ENCODE data around the gene SEC14L2. TPM values are rescaled to one million over a fixed set of nuclear protein-coding genes. Genes with fewer than 3 reads are reported as not detected.
A peak's percentile ranks its signal among the peaks of the same experiment; 100 is the strongest.

Gene SEC14L2
- total RNA-seq, 1 experiment from 2014 or later, result 3.9 TPM

DNA sequence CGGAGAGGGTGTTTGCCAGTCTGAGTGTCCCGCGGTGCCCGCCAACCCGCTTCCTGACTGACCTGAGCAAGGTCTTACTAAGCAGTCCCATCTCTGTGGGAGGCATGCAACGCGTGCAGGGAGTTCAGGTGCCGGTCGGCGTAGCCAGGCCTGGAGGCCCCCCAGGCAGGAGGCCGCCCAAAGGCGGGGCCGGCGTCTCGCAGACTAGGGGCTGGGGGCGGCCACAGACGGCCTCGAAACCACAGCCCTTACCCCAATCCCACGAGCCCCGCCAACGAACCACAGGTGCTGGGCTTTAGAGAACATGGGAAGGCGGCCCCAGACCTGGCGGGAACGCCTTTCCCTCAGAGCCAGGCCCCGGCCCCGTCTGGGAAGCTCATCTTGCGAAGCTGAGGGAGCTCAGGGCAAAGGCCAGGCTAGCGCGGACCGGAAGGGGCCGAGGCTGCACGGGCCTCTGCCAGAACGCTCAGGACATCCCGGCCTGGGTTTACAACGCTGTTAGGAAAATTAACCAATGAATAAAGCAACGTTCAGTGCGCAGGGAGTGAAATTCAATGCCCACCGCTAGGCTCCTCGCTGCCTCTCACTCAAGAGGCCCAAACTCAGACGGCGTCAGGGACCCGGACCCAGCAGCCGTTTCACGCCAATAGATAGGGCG, 26.6 kb downstream of the SEC14L2 start (continued):
- TF ChIP-seq, protein P1, sequence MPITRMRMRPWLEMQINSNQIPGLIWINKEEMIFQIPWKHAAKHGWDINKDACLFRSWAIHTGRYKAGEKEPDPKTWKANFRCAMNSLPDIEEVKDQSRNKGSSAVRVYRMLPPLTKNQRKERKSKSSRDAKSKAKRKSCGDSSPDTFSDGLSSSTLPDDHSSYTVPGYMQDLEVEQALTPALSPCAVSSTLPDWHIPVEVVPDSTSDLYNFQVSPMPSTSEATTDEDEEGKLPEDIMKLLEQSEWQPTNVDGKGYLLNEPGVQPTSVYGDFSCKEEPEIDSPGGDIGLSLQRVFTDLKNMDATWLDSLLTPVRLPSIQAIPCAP (CRISPR knock-in tag; IDR thresholded peaks at IDR 0.05), result no peak
- TF ChIP-seq, protein P2, sequence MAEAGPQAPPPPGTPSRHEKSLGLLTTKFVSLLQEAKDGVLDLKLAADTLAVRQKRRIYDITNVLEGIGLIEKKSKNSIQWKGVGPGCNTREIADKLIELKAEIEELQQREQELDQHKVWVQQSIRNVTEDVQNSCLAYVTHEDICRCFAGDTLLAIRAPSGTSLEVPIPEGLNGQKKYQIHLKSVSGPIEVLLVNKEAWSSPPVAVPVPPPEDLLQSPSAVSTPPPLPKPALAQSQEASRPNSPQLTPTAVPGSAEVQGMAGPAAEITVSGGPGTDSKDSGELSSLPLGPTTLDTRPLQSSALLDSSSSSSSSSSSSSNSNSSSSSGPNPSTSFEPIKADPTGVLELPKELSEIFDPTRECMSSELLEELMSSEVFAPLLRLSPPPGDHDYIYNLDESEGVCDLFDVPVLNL (CRISPR knock-in tag; IDR thresholded peaks at IDR 0.05; ENCODE audit: borderline replicate concordance, low read depth), result no peak
- TF ChIP-seq, protein P3, sequence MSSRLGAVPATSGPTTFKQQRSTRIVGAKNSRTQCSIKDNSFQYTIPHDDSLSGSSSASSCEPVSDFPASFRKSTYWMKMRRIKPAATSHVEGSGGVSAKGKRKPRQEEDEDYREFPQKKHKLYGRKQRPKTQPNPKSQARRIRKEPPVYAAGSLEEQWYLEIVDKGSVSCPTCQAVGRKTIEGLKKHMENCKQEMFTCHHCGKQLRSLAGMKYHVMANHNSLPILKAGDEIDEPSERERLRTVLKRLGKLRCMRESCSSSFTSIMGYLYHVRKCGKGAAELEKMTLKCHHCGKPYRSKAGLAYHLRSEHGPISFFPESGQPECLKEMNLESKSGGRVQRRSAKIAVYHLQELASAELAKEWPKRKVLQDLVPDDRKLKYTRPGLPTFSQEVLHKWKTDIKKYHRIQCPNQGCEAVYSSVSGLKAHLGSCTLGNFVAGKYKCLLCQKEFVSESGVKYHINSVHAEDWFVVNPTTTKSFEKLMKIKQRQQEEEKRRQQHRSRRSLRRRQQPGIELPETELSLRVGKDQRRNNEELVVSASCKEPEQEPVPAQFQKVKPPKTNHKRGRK (CRISPR knock-in tag; IDR thresholded peaks at IDR 0.05; ENCODE audit: borderline replicate concordance), result no peak
- no peak for TF ChIP-seq TEAD4 (CRISPR knock-in tag; IDR thresholded peaks at IDR 0.05)
- no peak for TF ChIP-seq ZNF416 (CRISPR knock-in tag; IDR thresholded peaks at IDR 0.05)
- 0 out of 2 replicates have a peak, but pooled peaks have one; percentile 47 for TF ChIP-seq JUN (CRISPR knock-in tag; IDR thresholded peaks at IDR 0.05)
- TF ChIP-seq, protein P4, sequence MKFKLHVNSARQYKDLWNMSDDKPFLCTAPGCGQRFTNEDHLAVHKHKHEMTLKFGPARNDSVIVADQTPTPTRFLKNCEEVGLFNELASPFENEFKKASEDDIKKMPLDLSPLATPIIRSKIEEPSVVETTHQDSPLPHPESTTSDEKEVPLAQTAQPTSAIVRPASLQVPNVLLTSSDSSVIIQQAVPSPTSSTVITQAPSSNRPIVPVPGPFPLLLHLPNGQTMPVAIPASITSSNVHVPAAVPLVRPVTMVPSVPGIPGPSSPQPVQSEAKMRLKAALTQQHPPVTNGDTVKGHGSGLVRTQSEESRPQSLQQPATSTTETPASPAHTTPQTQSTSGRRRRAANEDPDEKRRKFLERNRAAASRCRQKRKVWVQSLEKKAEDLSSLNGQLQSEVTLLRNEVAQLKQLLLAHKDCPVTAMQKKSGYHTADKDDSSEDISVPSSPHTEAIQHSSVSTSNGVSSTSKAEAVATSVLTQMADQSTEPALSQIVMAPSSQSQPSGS (CRISPR knock-in tag; IDR thresholded peaks at IDR 0.05; ENCODE audit: borderline replicate concordance, low read depth), result no peak
- TF ChIP-seq, protein P5, sequence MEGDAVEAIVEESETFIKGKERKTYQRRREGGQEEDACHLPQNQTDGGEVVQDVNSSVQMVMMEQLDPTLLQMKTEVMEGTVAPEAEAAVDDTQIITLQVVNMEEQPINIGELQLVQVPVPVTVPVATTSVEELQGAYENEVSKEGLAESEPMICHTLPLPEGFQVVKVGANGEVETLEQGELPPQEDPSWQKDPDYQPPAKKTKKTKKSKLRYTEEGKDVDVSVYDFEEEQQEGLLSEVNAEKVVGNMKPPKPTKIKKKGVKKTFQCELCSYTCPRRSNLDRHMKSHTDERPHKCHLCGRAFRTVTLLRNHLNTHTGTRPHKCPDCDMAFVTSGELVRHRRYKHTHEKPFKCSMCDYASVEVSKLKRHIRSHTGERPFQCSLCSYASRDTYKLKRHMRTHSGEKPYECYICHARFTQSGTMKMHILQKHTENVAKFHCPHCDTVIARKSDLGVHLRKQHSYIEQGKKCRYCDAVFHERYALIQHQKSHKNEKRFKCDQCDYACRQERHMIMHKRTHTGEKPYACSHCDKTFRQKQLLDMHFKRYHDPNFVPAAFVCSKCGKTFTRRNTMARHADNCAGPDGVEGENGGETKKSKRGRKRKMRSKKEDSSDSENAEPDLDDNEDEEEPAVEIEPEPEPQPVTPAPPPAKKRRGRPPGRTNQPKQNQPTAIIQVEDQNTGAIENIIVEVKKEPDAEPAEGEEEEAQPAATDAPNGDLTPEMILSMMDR (IDR thresholded peaks at IDR 0.05), result no peak
- TF ChIP-seq FOXK1 (CRISPR knock-in tag; IDR thresholded peaks at IDR 0.05), result peak; percentile 36
- TF ChIP-seq ESRRA (CRISPR knock-in tag; IDR thresholded peaks at IDR 0.05; ENCODE audit: borderline replicate concordance), result no peak; the same call in 1 of the 2 replicates
- no peak for TF ChIP-seq ZNF281 (CRISPR knock-in tag; IDR thresholded peaks at IDR 0.05)
- TF ChIP-seq SMAD4 (CRISPR knock-in tag; IDR thresholded peaks at IDR 0.05), result no peak

DNA sequence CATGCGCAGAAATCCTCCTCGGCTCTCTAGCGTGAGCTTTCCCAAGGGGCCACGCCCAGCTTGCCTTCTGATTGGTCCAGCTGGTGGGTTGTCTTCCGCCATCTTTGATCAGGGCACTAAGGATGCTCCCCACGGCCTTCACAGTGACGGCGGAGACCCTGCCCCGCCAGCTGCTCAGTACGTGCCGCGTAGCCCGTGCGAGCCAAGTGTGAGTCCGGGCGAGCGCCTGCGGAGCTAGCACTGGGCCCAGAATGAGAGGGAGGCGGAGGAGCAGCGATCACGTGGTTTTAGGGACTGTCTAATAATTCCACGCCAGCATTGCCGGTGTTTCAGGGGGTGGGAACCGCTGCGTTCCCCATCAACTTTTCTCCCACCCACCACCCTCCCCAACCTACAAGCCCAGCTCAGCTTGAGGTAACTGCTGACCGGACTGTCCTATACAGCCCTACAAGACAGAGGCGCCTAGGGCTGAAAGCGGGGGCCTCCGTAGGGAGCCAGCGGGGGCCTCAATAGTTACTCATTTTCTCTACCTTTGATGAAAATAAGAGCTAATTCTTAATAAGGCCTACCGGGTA, 27.2 kb downstream of the SEC14L2 start:
- Mint-ChIP-seq H3K36me3 (peaks cover 34% of the 10 kb centered on the region), H3K27ac (peak overlapping the region; percentile 99), H3K4me1 (peaks cover 32% of the 10 kb centered on the region), H3K9me3 (no peaks in the 10 kb centered on the region), H3K27me3 (ENCODE audit: low read depth) (no peaks in the 10 kb centered on the region; the same call in 1 of the 2 replicates), H3K4me3 (peak overlapping the region; percentile 83)
- ChIA-PET POLR2A (interaction anchor here (0.6 to 3.2 kb wide), 11 partner anchors 11 to 337 kb away, joined by 3 to 35 read pairs (median 6); partner anchors contain the start of genes CCDC157, RNF215, SEC14L2 and SF3A1), CTCF (interaction anchor here (0.5 to 6.3 kb wide), 27 partner anchors 11 to 804 kb away, joined by 3 to 149 read pairs (median 4); partner anchors contain the start of genes CASTOR1, CCDC157, RNF215 and SEC14L2)
- DNase-seq (ENCODE audit: low spot score), result peak; percentile 98
- ATAC-seq, result peak; percentile 78
- TF ChIP-seq NR2C2 (CRISPR knock-in tag; IDR thresholded peaks at IDR 0.05) (no peak), E2F5 (CRISPR knock-in tag; IDR thresholded peaks at IDR 0.05) (0 out of 2 replicates have a peak, but pooled peaks have one; percentile 12), CREM (CRISPR knock-in tag; IDR thresholded peaks at IDR 0.05) (peak; percentile 69; the same call in 1 of the 2 replicates), TEAD1 (CRISPR knock-in tag; IDR thresholded peaks at IDR 0.05) (peak; percentile 68; the same call in 1 of the 2 replicates), JAZF1 (CRISPR knock-in tag; IDR thresholded peaks at IDR 0.05) (no peak), MXD4 (CRISPR knock-in tag; IDR thresholded peaks at IDR 0.05; ENCODE audit: borderline replicate concordance) (no peak)
- TF ChIP-seq, protein P6, sequence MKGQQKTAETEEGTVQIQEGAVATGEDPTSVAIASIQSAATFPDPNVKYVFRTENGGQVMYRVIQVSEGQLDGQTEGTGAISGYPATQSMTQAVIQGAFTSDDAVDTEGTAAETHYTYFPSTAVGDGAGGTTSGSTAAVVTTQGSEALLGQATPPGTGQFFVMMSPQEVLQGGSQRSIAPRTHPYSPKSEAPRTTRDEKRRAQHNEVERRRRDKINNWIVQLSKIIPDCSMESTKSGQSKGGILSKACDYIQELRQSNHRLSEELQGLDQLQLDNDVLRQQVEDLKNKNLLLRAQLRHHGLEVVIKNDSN (CRISPR knock-in tag; IDR thresholded peaks at IDR 0.05), result peak; percentile 95
- TF ChIP-seq, protein P7, sequence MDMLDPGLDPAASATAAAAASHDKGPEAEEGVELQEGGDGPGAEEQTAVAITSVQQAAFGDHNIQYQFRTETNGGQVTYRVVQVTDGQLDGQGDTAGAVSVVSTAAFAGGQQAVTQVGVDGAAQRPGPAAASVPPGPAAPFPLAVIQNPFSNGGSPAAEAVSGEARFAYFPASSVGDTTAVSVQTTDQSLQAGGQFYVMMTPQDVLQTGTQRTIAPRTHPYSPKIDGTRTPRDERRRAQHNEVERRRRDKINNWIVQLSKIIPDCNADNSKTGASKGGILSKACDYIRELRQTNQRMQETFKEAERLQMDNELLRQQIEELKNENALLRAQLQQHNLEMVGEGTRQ (CRISPR knock-in tag; IDR thresholded peaks at IDR 0.05), result peak; percentile 96
